ENCODE data around the gene KHSRP. TPM values are rescaled to one million over a fixed set of nuclear protein-coding genes. Genes with fewer than 3 reads are reported as not detected.
A peak's percentile ranks its signal among the peaks of the same experiment; 100 is the strongest.

The KHSRP gene
- total and polyA plus RNA-seq, 2 of the 13 experiments (the other 11 are each of a cell fraction or from before 2014, with no cell fraction given), result 72.1 to 129 TPM

GRCh38 chr19:6464070-6464873 is 39.7 kb upstream of the KHSRP start, which contains the start of gene CRB3 (continued):
- TF ChIP-seq ZNF101 (CRISPR knock-in tag; IDR thresholded peaks at IDR 0.05; ENCODE audit: borderline replicate concordance, low read depth) (no peak), ATF2 (CRISPR knock-in tag; IDR thresholded peaks at IDR 0.05) (0 out of 2 replicates have a peak, but pooled peaks have one; percentile 19), SRY (CRISPR knock-in tag; IDR thresholded peaks at IDR 0.05) (peak; percentile 63; the same call in 1 of the 2 replicates), NR2F1 (CRISPR knock-in tag; IDR thresholded peaks at IDR 0.05) (peak in 1 of 2 experiments; percentile 35; a peak in 1 of 4 replicates), ELK4 (CRISPR knock-in tag; IDR thresholded peaks at IDR 0.05; ENCODE audit: borderline replicate concordance) (no peak), ZNF34 (CRISPR knock-in tag; IDR thresholded peaks at IDR 0.05; ENCODE audit: borderline replicate concordance) (no peak), ADNP (CRISPR knock-in tag; IDR thresholded peaks at IDR 0.05) (no peak), FOXM1 (CRISPR knock-in tag; IDR thresholded peaks at IDR 0.05) (no peak), IRF9 (CRISPR knock-in tag; IDR thresholded peaks at IDR 0.05; ENCODE audit: borderline replicate concordance) (peak; percentile 42; the same call in 1 of the 2 replicates), POLR2G (IDR thresholded peaks at IDR 0.05; ENCODE audit: low read depth, low read length) (peak; percentile 71), ZKSCAN1 (IDR thresholded peaks at IDR 0.05; ENCODE audit: low read length) (no peak), MAZ (IDR thresholded peaks at IDR 0.05; ENCODE audit: borderline replicate concordance, low read depth, low read length) (no peak), MAZ (CRISPR knock-in tag; IDR thresholded peaks at IDR 0.05; ENCODE audit: low read depth) (peak; percentile 84), USF2 (IDR thresholded peaks at IDR 0.05; ENCODE audit: low read depth, low read length) (peak; percentile 89), USF2 (CRISPR knock-in tag; IDR thresholded peaks at IDR 0.05; ENCODE audit: borderline replicate concordance) (peak; percentile 92; the same call in 1 of the 2 replicates), ZNF3 (CRISPR knock-in tag; IDR thresholded peaks at IDR 0.05) (no peak), RBM39 (IDR thresholded peaks at IDR 0.05; ENCODE audit: low read depth, low read length, poor library complexity, severe bottlenecking) (peak; percentile 71), TFDP1 (CRISPR knock-in tag; IDR thresholded peaks at IDR 0.05; ENCODE audit: borderline replicate concordance) (no peak), ZNF343 (CRISPR knock-in tag; IDR thresholded peaks at IDR 0.05) (peak; percentile 49; the same call in 1 of the 2 replicates), ZNF10 (CRISPR knock-in tag; IDR thresholded peaks at IDR 0.05; ENCODE audit: borderline replicate concordance, low read depth) (no peak)
